ENCODE measurements around the gene PCSK6. TPM values are rescaled to one million over a fixed set of nuclear protein-coding genes. Genes with fewer than 3 reads are reported as not detected.

PCSK6 gene
- total RNA-seq, 1 donor from 2014 or later: 1.1 TPM

DNA sequence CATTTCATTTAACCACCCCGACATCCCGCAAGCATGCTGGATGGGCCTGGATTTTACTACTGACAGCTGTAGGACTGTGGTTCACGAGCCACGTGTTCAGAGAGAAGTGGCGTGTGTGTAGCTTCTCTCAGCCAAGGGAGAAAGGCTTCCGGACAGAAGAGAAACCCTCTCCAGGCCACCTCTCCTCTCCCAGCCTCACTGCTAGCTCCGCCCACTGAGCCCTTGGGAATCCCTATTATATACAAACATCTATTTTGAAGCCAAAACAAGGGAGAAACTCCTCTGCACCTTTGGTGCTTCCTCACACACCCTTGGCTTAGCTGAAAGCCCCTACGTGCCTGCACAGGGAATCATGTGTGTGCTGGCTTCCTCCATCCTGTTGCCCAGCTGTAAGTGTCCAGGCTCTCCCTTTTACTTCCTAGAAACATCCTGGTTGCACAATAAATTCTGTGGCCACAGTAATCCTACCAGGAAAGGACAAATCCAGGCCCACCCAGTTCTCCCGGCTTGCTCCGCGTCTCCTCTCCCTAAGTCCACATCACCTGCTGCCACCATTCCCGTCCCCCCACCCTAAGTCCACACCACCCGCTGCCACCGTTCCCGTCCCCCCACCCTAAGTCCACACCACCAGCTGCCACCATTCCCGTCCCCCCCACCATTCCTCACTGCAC, 30.5 kb downstream of the PCSK6 start:
- ChIA-PET POLR2A (no interaction called here), CTCF (no interaction called here)
- DNase-seq: no peak
- ATAC-seq (ENCODE audit: low read depth): no peak
- Mint-ChIP-seq H3K27ac (no peak overlapping the region), H3K4me3 (no peak overlapping the region), H3K9me3 (no peaks in the 10 kb centered on the region), H3K36me3 (ENCODE audit: low read depth) (no peaks in the 10 kb centered on the region), H3K4me1 (no peaks in the 10 kb centered on the region), H3K27me3 (peaks cover 32% of the 10 kb centered on the region)
- intact Hi-C loops (cut with micrococcal nuclease): loop anchor here (5.0 kb wide), 1 partner anchor 172 kb away; no protein-coding TSS in a partner anchor
- TF ChIP-seq, protein P1, sequence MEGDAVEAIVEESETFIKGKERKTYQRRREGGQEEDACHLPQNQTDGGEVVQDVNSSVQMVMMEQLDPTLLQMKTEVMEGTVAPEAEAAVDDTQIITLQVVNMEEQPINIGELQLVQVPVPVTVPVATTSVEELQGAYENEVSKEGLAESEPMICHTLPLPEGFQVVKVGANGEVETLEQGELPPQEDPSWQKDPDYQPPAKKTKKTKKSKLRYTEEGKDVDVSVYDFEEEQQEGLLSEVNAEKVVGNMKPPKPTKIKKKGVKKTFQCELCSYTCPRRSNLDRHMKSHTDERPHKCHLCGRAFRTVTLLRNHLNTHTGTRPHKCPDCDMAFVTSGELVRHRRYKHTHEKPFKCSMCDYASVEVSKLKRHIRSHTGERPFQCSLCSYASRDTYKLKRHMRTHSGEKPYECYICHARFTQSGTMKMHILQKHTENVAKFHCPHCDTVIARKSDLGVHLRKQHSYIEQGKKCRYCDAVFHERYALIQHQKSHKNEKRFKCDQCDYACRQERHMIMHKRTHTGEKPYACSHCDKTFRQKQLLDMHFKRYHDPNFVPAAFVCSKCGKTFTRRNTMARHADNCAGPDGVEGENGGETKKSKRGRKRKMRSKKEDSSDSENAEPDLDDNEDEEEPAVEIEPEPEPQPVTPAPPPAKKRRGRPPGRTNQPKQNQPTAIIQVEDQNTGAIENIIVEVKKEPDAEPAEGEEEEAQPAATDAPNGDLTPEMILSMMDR (IDR thresholded peaks at IDR 0.05): no peak

GRCh38 chr15:101458158-101458900, 31.2 kb downstream of the PCSK6 start:
- TF ChIP-seq, protein P1 (IDR thresholded peaks at IDR 0.05): no peak
- Mint-ChIP-seq H3K4me1 (no peaks in the 10 kb centered on the region), H3K9me3 (no peaks in the 10 kb centered on the region), H3K27me3 (peaks cover 32% of the 10 kb centered on the region), H3K27ac (no peak overlapping the region), H3K4me3 (no peak overlapping the region), H3K36me3 (ENCODE audit: low read depth) (no peaks in the 10 kb centered on the region)
- CTCF ChIA-PET: no interaction called here
- ATAC-seq (ENCODE audit: low read depth) (no peak), DNase-seq (no peak)
- intact Hi-C loops (cut with micrococcal nuclease): loop anchor here (5.0 kb wide), 1 partner anchor 171 kb away; no protein-coding TSS in a partner anchor
- POLR2A ChIA-PET: no interaction called here

DNA sequence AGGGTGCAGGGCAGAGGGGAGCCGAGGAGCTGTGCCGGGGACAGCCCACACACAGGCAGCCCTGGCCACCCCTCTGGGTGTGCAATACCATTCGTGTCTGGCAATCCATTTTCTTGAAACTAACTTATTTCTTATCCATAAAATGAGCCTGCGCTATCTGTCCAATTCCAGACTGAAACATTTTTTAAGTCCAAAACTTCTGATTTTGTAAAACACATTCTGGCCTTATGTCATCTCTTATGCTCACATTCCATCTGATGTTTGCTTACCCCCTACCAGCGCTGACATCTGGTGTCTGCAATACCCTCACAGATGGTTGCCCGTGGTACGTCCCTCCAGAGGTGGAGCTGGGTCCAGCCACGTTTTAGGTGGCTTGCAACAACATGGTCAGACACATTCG, 31.8 kb downstream of the PCSK6 start:
- Mint-ChIP-seq H3K36me3 (ENCODE audit: low read depth) (no peaks in the 10 kb centered on the region), H3K9me3 (no peaks in the 10 kb centered on the region), H3K27me3 (peaks cover 31% of the 10 kb centered on the region), H3K27ac (no peak overlapping the region), H3K4me1 (no peaks in the 10 kb centered on the region), H3K4me3 (no peak overlapping the region)
- TF ChIP-seq, protein P1 (IDR thresholded peaks at IDR 0.05): no peak
- intact Hi-C loops (cut with micrococcal nuclease): loop anchor here (5.0 kb wide), 1 partner anchor 170 kb away; no protein-coding TSS in a partner anchor
- ChIA-PET CTCF (no interaction called here), POLR2A (no interaction called here)
- DNase-seq (no peak), ATAC-seq (ENCODE audit: low read depth) (no peak)

DNA sequence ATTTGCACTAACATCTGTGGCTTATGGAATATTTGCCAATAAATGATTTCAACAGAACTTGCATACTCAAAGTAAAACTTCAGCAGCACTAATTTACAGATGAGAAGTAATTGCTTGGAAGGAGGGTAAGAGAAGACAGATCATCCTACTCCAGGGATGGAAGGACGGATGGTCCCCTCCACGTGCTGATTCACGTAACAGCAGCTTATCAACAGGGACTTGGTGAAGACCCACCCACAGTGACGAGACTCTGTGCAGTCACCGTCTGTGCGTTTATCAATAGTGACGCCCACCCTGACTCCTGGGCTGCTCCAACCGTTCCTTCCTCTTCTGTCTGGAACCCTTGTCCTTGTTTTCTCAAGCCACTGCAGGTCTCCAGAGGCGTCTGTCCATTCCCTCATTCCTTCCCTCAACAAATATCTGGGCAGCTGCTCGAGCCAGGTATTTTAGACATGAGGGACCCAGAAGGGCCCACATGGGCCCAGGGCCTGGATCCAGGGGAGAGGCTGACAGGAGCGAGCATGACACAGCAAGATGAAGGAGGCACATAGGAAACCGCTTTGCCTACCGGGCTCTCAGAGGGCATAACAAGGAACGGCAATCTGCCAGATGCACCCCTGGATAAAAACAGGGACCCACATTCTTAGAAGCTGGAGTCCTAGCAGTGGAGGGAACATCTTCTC, 33.3 kb downstream of the PCSK6 start:
- Mint-ChIP-seq H3K36me3 (ENCODE audit: low read depth) (no peaks in the 10 kb centered on the region), H3K9me3 (no peaks in the 10 kb centered on the region), H3K4me3 (no peak overlapping the region), H3K27me3 (peaks cover 30% of the 10 kb centered on the region), H3K27ac (no peak overlapping the region), H3K4me1 (peaks cover 6% of the 10 kb centered on the region)
- ATAC-seq (ENCODE audit: low read depth): no peak
- ChIA-PET CTCF (no interaction called here), POLR2A (no interaction called here)
- TF ChIP-seq, protein P1 (IDR thresholded peaks at IDR 0.05): no peak
- intact Hi-C loops (cut with micrococcal nuclease): loop anchor here (5.0 kb wide), 1 partner anchor 169 kb away; no protein-coding TSS in a partner anchor
- no peak for DNase-seq

All from activated B cell treated with CpG ODN at 0.5 μM for 24 hours (primary cell).